ENCODE results near the gene NEK11.

DNA sequence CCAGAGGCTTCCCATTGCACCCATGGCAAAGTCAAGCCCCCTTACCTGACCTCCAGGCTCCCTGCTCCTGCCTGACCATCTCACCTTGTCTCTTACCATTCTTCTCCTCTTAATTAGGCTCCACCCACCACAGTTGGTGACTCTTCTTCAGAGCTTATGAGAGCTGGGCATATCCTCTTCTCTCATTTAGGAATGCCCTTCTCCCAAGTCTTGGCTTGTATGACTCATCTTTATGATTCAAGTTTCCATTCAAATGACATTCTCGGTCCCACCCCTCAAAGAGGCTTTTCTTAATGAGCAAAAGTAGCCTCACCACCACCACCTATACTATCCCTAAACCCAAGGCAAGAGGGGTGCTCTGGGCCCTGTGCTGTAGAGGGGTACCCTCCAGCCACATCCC, 299.6 kb downstream of the NEK11 start:
- TF ChIP-seq, protein P1, sequence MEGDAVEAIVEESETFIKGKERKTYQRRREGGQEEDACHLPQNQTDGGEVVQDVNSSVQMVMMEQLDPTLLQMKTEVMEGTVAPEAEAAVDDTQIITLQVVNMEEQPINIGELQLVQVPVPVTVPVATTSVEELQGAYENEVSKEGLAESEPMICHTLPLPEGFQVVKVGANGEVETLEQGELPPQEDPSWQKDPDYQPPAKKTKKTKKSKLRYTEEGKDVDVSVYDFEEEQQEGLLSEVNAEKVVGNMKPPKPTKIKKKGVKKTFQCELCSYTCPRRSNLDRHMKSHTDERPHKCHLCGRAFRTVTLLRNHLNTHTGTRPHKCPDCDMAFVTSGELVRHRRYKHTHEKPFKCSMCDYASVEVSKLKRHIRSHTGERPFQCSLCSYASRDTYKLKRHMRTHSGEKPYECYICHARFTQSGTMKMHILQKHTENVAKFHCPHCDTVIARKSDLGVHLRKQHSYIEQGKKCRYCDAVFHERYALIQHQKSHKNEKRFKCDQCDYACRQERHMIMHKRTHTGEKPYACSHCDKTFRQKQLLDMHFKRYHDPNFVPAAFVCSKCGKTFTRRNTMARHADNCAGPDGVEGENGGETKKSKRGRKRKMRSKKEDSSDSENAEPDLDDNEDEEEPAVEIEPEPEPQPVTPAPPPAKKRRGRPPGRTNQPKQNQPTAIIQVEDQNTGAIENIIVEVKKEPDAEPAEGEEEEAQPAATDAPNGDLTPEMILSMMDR (optimal IDR thresholded peaks at IDR 0.05 in 1 of 3, IDR thresholded peaks at IDR 0.05 in 1 of 3, conservative IDR thresholded peaks at IDR 0.05 in 1 of 3; ENCODE audit: extremely low read depth in 1 of 3, insufficient read depth in 2 of 3, low read length in 3 of 3): no peak
- TF ChIP-seq EZH2 (IDR thresholded peaks at IDR 0.05; ENCODE audit: low read length): no peak

Data from keratinocyte (primary cell).